Coronary artery (tissue), 2 donors: ENCODE results near the gene TGFA.

Source experiments
- DNase-seq: peaks from one replicate; pipeline ENCODE4 v3.0.0-alpha.2; 2017; ENCODE audit warnings: low spot score
- H3K27ac ChIP-seq, 2 donors: fragments of 200-600 bp; sonication (generic); one replicate each; pipeline ENCODE4 v1.5.1; 2016 to 2019
- H3K4me3 ChIP-seq: fragments of 200-600 bp; sonication (generic); 2 replicates; pipeline ENCODE4 v1.5.1; 2016; ENCODE audit warnings: mild to moderate bottlenecking, moderate library complexity
- TF ChIP-seq, protein P1 (sequence below): fragments of 200-600 bp; sonication (generic); IDR thresholded peaks from one replicate; pipeline ENCODE4 v1.5.1; 2019; ENCODE audit warnings: antibody characterized with exemption

TGFA gene

DNA sequence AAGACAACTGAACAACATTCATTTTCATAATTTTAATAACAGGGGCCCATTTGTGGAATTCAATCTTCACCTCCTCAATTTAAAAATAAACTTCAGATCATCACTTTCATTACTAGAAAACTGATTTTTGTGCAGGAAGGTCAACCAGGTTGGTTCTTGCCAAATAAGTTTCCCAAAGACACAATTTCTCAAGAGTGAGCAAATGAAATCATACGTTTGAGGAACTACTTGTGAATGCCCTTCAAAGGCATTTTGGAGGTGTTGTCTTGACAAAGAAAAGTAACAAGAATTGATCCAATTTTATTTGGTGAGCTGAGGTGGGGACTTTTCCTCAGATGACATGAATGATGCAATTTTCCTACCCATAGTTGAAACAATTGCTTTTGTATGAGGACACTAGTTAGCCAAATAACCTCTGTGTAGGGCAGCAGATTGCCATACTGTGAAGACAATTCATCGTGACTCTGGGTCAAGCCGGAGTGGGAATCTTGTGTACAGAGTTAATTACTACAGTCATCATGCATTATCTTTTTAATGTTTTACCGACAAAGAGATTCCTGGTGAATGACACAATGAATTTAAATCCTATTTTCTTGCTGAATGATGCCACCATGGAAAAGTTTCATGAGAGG, 121.8 kb downstream of the TGFA start:
- Histone ChIP-seq H3K4me3 (no peak overlapping the region), H3K27ac (no peak overlapping the region)
- TF ChIP-seq, protein P1, sequence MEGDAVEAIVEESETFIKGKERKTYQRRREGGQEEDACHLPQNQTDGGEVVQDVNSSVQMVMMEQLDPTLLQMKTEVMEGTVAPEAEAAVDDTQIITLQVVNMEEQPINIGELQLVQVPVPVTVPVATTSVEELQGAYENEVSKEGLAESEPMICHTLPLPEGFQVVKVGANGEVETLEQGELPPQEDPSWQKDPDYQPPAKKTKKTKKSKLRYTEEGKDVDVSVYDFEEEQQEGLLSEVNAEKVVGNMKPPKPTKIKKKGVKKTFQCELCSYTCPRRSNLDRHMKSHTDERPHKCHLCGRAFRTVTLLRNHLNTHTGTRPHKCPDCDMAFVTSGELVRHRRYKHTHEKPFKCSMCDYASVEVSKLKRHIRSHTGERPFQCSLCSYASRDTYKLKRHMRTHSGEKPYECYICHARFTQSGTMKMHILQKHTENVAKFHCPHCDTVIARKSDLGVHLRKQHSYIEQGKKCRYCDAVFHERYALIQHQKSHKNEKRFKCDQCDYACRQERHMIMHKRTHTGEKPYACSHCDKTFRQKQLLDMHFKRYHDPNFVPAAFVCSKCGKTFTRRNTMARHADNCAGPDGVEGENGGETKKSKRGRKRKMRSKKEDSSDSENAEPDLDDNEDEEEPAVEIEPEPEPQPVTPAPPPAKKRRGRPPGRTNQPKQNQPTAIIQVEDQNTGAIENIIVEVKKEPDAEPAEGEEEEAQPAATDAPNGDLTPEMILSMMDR: no peak
- DNase-seq: no peak

DNA sequence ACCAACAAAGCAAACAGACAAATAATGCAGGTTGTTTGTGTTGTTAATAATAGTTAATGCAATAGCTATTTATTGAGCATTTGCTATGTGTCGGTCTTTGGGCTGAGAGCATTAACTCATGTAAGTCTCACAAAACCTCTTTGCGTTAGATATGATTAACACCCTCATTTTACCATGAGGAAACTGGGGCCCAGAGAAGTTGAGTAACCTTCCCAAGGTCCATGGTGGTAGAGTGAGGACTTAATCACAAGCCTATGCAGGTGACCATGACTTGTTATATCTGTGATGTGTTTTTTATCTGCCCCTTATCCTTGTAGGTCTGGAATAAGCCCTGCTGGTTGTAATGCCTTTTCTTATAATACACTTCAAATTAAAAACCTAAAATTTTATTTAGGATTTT, 127.3 kb downstream of the TGFA start:
- Histone ChIP-seq H3K4me3 (no peak overlapping the region), H3K27ac (no peak overlapping the region)
- DNase-seq: no peak
- TF ChIP-seq, protein P1: no peak

DNA sequence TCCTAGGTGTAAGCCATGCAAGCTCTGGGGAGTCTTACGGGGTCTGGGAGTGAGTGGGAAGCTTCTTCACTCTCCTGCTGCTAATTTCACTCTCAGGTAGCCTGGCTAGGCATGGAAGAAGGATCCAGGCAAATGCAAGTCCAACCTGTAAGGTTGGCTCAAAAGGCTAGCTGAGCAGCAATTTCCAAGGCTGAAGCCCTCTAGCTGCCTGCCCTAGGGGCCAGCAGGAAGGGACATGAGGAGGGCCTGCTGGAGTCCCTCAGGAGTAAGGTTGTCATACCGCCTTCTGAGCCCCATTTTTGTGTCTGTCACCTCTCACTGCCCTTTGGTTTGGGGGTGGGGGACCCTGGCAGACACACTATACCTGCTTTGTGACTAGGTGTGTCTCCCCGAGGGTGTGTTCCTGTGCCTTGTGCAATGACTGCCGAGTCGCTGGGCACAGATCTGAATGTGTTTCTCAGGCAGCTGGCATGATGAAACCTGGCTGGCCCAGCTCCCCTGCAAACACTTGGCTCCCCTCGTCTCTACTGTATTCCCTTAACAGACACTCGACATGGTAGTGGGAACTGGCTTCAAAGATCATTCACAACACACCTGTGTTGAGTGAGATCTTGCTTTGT, 127.8 kb downstream of the TGFA start:
- DNase-seq: no peak
- TF ChIP-seq, protein P1: no peak

DNA sequence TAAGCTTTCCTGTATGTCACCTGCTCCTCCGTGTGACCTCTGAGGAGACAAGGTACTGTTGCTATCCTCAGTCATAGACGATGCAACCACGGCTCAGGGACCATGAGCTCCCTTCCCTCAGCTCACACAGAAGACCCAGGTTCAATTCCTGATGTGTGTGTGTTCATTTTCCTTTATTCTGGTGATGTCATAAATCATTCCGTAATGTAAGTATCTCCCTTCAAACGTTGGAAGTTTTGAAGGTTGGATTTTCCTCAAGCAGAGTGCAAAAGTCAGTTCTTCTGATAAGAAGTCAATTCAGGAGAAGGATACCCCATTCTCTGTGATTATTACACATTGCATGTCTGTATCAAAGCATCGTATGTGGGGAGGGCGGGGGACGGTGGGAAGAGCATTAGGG, 132.9 kb downstream of the TGFA start:
- TF ChIP-seq, protein P1: no peak
- DNase-seq: no peak
- H3K27ac ChIP-seq: no peak overlapping the region

More for the DNA sequence above, 127.8 kb downstream of the TGFA start:
- Histone ChIP-seq H3K4me3 (no peak overlapping the region), H3K27ac (no peak overlapping the region)

DNA sequence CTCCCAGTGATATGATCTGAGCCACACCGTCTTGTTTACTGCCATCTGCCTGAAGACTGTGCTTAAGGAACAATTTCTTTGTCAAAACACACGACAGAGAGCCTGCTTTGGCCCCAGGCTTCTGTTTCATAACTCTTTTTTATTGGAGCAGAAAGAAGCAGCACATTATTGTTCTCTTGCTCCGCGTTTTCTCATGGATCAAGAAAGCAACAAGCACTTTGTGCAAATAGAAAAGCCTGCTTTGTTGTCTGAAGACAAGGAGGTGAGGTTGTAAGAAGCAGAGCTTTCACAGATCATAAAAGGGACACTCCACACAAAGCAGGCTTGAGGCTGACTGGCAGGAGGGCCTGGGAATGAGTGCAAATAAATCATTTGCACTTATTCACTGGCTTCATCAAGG, 133.5 kb downstream of the TGFA start:
- TF ChIP-seq, protein P1: no peak
- no peak for DNase-seq
- no peak overlapping the region for H3K27ac ChIP-seq
- no peak overlapping the region for H3K4me3 ChIP-seq

More for the DNA sequence above, 132.9 kb downstream of the TGFA start:
- no peak overlapping the region for H3K4me3 ChIP-seq

DNA sequence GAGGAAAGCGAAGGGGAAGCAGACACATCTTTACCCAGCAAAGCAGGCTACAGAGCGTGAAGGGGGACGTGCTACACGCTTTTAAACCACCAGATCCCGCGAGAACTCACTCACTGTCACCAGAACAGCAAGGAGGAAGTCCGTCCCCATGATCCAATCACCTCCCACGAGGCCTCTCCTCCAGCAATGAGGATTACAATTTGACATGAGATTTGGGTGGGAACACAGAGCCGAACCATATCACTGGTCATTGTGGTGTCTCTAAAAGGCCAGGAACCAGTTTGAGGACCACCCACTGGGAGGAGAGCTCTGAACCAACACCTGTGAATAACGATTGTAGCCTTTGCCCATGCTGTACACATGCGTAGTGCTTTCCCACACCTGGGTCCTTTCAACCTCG, 135.1 kb downstream of the TGFA start:
- TF ChIP-seq, protein P1: no peak
- Histone ChIP-seq H3K4me3 (no peak overlapping the region), H3K27ac (no peak overlapping the region)
- no peak for DNase-seq

DNA sequence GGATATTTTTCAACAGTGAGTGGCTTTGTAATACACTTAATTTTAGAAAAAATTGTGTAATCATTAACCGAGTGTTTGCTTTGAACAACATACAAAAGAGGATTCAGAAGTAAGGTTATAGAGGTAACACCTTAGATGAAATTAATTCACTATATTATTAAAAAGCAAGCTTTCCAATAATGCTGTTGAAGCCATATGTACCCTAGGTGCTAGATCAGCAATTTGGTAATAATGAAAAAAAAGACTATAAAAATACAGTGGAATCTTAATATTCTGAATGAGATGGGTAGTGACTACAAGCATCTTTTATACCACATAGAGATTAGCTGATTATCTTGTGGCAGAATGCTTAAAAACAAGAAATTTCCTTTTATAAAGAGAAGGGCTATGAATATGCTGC, 136.6 kb downstream of the TGFA start:
- TF ChIP-seq, protein P1: no peak
- no peak for DNase-seq
- Histone ChIP-seq H3K27ac (no peak overlapping the region), H3K4me3 (no peak overlapping the region)
